OCI-LY3 (cell line): Measurements from ENCODE around the gene LRRC31.

Source experiments
- H2AFZ ChIP-seq: fragments of 200-600, 300-600 bp; shearing (Covaris generic); 2 replicates; pipeline ENCODE4 v1.6.0; 2014; ENCODE audit warnings: antibody characterized with exemption, low read depth, low read length
- H3K27ac ChIP-seq: fragments of 200-600, 300-600 bp; sonication (generic); 2 replicates; pipeline ENCODE4 v1.5.1; 2014; ENCODE audit warnings: mild to moderate bottlenecking, low read length, moderate library complexity, mixed read lengths
- H3K27me3 ChIP-seq: fragments of 200-600, 300-600 bp; sonication (generic); 2 replicates; pipeline ENCODE4 v1.6.1; 2014; ENCODE audit warnings: low read depth, low read length, mixed read lengths
- H3K36me3 ChIP-seq: fragments of 200-600, 300-600 bp; sonication (generic); replicated peaks from 2 replicates; pipeline ENCODE3; 2014; ENCODE audit warnings: low read depth, low read length, mixed read lengths
- H3K4me1 ChIP-seq: fragments of 300-600, 200-600 bp; sonication (generic); 2 replicates; pipeline ENCODE4 v1.6.1; 2014; ENCODE audit warnings: low read length, mixed read lengths
- H3K4me2 ChIP-seq: fragments of 200-600, 300-600 bp; sonication (generic); 2 replicates; pipeline ENCODE4 v1.6.1; 2014; ENCODE audit warnings: low read length, mixed read lengths
- H3K4me3 ChIP-seq: fragments of 300-600, 200-600 bp; sonication (generic); 2 replicates; pipeline ENCODE4 v1.5.1; 2014; ENCODE audit warnings: antibody characterized with exemption, mild to moderate bottlenecking, low read length, moderate library complexity
- H3K79me2 ChIP-seq: fragments of 300-600, 200-600 bp; shearing (Covaris generic); 2 replicates; pipeline ENCODE4 v1.6.1; 2014; ENCODE audit warnings: mild to moderate bottlenecking, low read length, mixed read lengths
- H3K9ac ChIP-seq: fragments of 300-600, 200-600 bp; shearing (Covaris generic); 2 replicates; pipeline ENCODE4 v1.6.0; 2014; ENCODE audit warnings: mild to moderate bottlenecking, low read length, moderate library complexity
- H3K9me3 ChIP-seq: fragments of 200-600, 300-600 bp; shearing (Covaris generic); 2 replicates; pipeline ENCODE4 v1.6.1; 2014; ENCODE audit warnings: low read length, mixed read lengths; ENCODE audit not compliant: insufficient read depth
- H4K20me1 ChIP-seq: fragments of 200-600, 300-600 bp; sonication (generic); 2 replicates; pipeline ENCODE4 v1.6.1; 2016; ENCODE audit warnings: low read length, mixed read lengths; ENCODE audit not compliant: insufficient read depth
- EZH2phosphoT487 ChIP-seq: fragments of 200-600 bp; shearing (Covaris generic); IDR thresholded peaks from 2 replicates; pipeline ENCODE4 v1.6.1; 2018; ENCODE audit warnings: antibody characterized with exemption, mixed run types, low read depth
- TF ChIP-seq, protein P1 (sequence below): fragments of 200-600, 300-600 bp; sonication (generic); IDR thresholded peaks from 2 replicates; pipeline ENCODE4 v1.5.1; 2014; ENCODE audit warnings: antibody characterized with exemption, low read length, low read depth

Gene LRRC31

DNA sequence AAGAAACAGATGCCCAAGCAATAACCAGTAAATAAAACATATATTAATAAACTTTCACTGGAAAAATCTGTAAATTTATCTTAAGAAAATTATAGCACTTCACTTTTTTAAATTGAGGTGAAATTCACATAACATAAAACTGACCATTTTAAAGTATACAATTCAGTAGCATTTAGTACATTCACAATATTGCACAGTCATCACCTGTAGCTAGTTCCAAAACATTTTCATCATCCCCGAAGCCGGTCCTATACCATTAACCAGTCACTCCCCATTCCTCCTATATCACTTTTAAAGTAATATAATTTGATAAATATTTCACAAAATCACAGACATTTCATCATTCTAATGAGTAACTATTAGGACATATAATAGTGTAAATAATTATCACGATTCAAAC lies 65.1 kb downstream of the LRRC31 start:
- H3K4me2 ChIP-seq: no peak overlapping the region
- H3K79me2 ChIP-seq: no peaks in the 10 kb centered on the region
- H3K4me1 ChIP-seq: no peaks in the 10 kb centered on the region
- TF ChIP-seq, protein P1, sequence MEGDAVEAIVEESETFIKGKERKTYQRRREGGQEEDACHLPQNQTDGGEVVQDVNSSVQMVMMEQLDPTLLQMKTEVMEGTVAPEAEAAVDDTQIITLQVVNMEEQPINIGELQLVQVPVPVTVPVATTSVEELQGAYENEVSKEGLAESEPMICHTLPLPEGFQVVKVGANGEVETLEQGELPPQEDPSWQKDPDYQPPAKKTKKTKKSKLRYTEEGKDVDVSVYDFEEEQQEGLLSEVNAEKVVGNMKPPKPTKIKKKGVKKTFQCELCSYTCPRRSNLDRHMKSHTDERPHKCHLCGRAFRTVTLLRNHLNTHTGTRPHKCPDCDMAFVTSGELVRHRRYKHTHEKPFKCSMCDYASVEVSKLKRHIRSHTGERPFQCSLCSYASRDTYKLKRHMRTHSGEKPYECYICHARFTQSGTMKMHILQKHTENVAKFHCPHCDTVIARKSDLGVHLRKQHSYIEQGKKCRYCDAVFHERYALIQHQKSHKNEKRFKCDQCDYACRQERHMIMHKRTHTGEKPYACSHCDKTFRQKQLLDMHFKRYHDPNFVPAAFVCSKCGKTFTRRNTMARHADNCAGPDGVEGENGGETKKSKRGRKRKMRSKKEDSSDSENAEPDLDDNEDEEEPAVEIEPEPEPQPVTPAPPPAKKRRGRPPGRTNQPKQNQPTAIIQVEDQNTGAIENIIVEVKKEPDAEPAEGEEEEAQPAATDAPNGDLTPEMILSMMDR: no peak
- TF ChIP-seq EZH2phosphoT487: no peak
- peaks cover 17% of the 10 kb centered on the region for H3K36me3 ChIP-seq
- no peaks in the 10 kb centered on the region for H4K20me1 ChIP-seq
- no peaks in the 10 kb centered on the region for H3K9me3 ChIP-seq
- no peak overlapping the region for H3K4me3 ChIP-seq
- no peak overlapping the region for H2AFZ ChIP-seq
- H3K9ac ChIP-seq: no peak overlapping the region
- no peak overlapping the region for H3K27ac ChIP-seq
- H3K27me3 ChIP-seq: no peaks in the 10 kb centered on the region

- no peak overlapping the region for H3K27ac ChIP-seq
- H3K4me2 ChIP-seq: no peak overlapping the region
- H3K36me3 ChIP-seq: peaks cover 19% of the 10 kb centered on the region
- H3K9me3 ChIP-seq: no peaks in the 10 kb centered on the region
- H3K27me3 ChIP-seq: no peaks in the 10 kb centered on the region
- H4K20me1 ChIP-seq: no peaks in the 10 kb centered on the region
- H3K79me2 ChIP-seq: no peaks in the 10 kb centered on the region
- H2AFZ ChIP-seq: no peak overlapping the region
- H3K4me3 ChIP-seq: no peak overlapping the region
- H3K4me1 ChIP-seq: no peaks in the 10 kb centered on the region; the same call in 1 of the 2 replicates
- TF ChIP-seq, protein P1: no peak
- TF ChIP-seq EZH2phosphoT487: no peak
- H3K9ac ChIP-seq: no peak overlapping the region
Observed at GRCh38 chr3:169792359-169792758, 77.4 kb downstream of the LRRC31 start.

DNA sequence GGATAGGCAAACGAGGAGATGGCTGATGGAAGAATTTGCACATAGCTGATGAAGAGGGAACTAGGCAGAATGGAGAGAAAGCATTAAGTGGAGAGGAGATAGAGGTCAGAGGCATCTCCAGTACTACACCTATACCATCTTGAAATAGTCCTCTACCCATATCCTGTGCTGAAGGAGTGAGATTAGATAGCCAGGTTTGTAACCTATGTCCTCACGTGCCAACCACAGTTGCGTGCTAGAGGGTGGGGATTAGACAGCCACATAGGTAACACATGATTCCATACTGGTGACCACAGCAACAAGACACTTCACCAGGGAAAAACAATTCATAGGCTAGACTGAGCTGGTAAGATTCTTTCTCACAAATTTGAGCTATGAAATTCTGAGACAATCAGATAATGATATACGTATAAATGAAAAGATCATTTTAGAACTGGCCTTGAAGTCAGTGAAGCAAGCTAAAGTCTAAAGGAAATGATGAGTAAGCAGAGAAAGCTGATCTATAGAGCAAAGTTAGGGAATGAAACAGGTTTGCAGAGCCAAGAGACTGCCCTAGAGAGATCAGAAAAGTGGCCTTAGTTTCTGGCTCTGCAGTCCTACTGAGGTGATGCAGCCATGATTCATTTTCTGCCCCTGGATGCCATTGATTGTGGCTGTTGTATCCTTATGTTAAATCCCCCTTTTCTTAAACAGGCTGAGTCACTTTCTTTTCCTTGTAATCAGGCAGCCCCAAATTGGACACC lies 78.9 kb downstream of the LRRC31 start:
- H3K9me3 ChIP-seq: no peaks in the 10 kb centered on the region
- H3K4me2 ChIP-seq: no peak overlapping the region
- no peaks in the 10 kb centered on the region for H3K79me2 ChIP-seq
- no peaks in the 10 kb centered on the region for H3K4me1 ChIP-seq
- H2AFZ ChIP-seq: no peak overlapping the region
- TF ChIP-seq, protein P1: no peak
- TF ChIP-seq EZH2phosphoT487: no peak
- H3K36me3 ChIP-seq: peaks cover 27% of the 10 kb centered on the region
- H3K4me3 ChIP-seq: no peak overlapping the region
- no peaks in the 10 kb centered on the region for H3K27me3 ChIP-seq
- no peak overlapping the region for H3K9ac ChIP-seq
- no peak overlapping the region for H3K27ac ChIP-seq
- no peaks in the 10 kb centered on the region for H4K20me1 ChIP-seq

DNA sequence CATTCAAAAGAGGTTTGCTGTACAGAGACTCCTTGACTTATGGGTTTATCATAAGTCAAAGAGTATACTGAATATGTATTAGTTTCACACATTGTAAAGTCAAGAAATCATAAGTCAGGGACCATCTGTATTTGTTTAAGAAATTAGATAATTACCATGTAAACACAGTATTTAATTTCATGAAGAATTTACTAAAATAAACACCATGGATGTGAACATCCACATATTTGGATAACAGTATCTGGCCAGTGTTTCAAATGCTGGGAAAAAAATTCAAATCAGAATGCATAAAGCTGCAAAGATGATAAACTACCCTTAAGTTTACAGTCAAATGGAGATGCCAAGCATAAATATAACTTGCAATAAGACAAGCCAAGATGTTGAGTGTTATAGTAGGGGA lies 79.5 kb downstream of the LRRC31 start:
- no peak overlapping the region for H2AFZ ChIP-seq
- no peaks in the 10 kb centered on the region for H4K20me1 ChIP-seq
- H3K4me3 ChIP-seq: no peak overlapping the region
- no peaks in the 10 kb centered on the region for H3K27me3 ChIP-seq
- H3K4me1 ChIP-seq: no peaks in the 10 kb centered on the region
- peaks cover 32% of the 10 kb centered on the region for H3K36me3 ChIP-seq
- no peak overlapping the region for H3K27ac ChIP-seq
- TF ChIP-seq EZH2phosphoT487: no peak
- TF ChIP-seq, protein P1: no peak
- no peaks in the 10 kb centered on the region for H3K9me3 ChIP-seq
- H3K79me2 ChIP-seq: no peaks in the 10 kb centered on the region
- H3K4me2 ChIP-seq: no peak overlapping the region
- no peak overlapping the region for H3K9ac ChIP-seq
